ENCODE results near the gene USP6NL. TPM values are rescaled to one million over a fixed set of nuclear protein-coding genes. Genes with fewer than 3 reads are reported as not detected.

USP6NL gene
- total and polyA plus RNA-seq, 10 of the 15 experiments (the other 5 are each of a cell fraction or from before 2014, with no cell fraction given), result 4.0 to 27.7 (median 18.2) TPM

GRCh38 chr10:11480687-11481086 is 130.8 kb downstream of the USP6NL start (continued):
- TF ChIP-seq, protein P1, sequence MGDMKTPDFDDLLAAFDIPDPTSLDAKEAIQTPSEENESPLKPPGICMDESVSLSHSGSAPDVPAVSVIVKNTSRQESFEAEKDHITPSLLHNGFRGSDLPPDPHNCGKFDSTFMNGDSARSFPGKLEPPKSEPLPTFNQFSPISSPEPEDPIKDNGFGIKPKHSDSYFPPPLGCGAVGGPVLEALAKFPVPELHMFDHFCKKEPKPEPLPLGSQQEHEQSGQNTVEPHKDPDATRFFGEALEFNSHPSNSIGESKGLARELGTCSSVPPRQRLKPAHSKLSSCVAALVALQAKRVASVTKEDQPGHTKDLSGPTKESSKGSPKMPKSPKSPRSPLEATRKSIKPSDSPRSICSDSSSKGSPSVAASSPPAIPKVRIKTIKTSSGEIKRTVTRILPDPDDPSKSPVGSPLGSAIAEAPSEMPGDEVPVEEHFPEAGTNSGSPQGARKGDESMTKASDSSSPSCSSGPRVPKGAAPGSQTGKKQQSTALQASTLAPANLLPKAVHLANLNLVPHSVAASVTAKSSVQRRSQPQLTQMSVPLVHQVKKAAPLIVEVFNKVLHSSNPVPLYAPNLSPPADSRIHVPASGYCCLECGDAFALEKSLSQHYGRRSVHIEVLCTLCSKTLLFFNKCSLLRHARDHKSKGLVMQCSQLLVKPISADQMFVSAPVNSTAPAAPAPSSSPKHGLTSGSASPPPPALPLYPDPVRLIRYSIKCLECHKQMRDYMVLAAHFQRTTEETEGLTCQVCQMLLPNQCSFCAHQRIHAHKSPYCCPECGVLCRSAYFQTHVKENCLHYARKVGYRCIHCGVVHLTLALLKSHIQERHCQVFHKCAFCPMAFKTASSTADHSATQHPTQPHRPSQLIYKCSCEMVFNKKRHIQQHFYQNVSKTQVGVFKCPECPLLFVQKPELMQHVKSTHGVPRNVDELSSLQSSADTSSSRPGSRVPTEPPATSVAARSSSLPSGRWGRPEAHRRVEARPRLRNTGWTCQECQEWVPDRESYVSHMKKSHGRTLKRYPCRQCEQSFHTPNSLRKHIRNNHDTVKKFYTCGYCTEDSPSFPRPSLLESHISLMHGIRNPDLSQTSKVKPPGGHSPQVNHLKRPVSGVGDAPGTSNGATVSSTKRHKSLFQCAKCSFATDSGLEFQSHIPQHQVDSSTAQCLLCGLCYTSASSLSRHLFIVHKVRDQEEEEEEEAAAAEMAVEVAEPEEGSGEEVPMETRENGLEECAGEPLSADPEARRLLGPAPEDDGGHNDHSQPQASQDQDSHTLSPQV (IDR thresholded peaks at IDR 0.05), result no peak
- TF ChIP-seq ZNF274 (IDR thresholded peaks at IDR 0.05; ENCODE audit: insufficient read depth, insufficient read length) (no peak), POLR2AphosphoS2 (IDR thresholded peaks at IDR 0.05; ENCODE audit: low read depth, low read length) (no peak), SIN3A (IDR thresholded peaks at IDR 0.05; ENCODE audit: low read depth, low read length) (no peak), ZBTB40 (IDR thresholded peaks at IDR 0.05; ENCODE audit: borderline replicate concordance) (no peak), EP300 (IDR thresholded peaks at IDR 0.05; ENCODE audit: borderline replicate concordance in 1 of 2, control insufficient read depth in 1 of 2, low read depth in 2 of 2, low read length in 2 of 2) (no peak)
- TF ChIP-seq, protein P2, sequence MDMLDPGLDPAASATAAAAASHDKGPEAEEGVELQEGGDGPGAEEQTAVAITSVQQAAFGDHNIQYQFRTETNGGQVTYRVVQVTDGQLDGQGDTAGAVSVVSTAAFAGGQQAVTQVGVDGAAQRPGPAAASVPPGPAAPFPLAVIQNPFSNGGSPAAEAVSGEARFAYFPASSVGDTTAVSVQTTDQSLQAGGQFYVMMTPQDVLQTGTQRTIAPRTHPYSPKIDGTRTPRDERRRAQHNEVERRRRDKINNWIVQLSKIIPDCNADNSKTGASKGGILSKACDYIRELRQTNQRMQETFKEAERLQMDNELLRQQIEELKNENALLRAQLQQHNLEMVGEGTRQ (IDR thresholded peaks at IDR 0.05; ENCODE audit: borderline replicate concordance, low read depth, low read length), result no peak

Data from GM12878 (cell line).